Measurements from ENCODE around the gene KCTD17. TPM values are rescaled to one million over a fixed set of nuclear protein-coding genes. Genes with fewer than 3 reads are reported as not detected.

KCTD17 gene
- total and polyA plus RNA-seq, 2 of the 4 experiments (the other 2 are of a cell fraction), result 28.3 to 37.3 TPM

- no peaks in the 10 kb centered on the region for H3K4me1 ChIP-seq (ENCODE audit: control insufficient read depth, insufficient read depth, low read length)
- DNase-seq, result no peak
- POLR2A ChIA-PET (ENCODE audit: unreplicated experiment), result no interaction called here
- no peak overlapping the region for H3K4ac ChIP-seq (ENCODE audit: low read depth, low read length)
- H3K4me2 ChIP-seq (ENCODE audit: low read depth, low read length), result no peak overlapping the region
- H3K14ac ChIP-seq (replicated peaks; ENCODE audit: low read depth, low read length), result no peak overlapping the region
- no peak overlapping the region for H2AFZ ChIP-seq (replicated peaks; ENCODE audit: low read length, poor library complexity)
- no peak overlapping the region for H2BK120ac ChIP-seq (ENCODE audit: low read depth, low read length)
- H4K91ac ChIP-seq (ENCODE audit: insufficient read depth, low read depth, low read length), result no peak overlapping the region
- ATAC-seq (ENCODE audit: low read depth), result no peak
- no peak overlapping the region for H3K9ac ChIP-seq (ENCODE audit: low read depth, low read length)
- H3K4me3 ChIP-seq (ENCODE audit: insufficient read depth, low read depth, low read length), result no peak overlapping the region
- no peak overlapping the region for H2AK5ac ChIP-seq (ENCODE audit: low read depth, low read length)
- H4K5ac ChIP-seq (ENCODE audit: low read depth, low read length), result no peak overlapping the region
- no peak overlapping the region for H2BK15ac ChIP-seq (ENCODE audit: low read depth, low read length)
- no peaks in the 10 kb centered on the region for H4K20me1 ChIP-seq (ENCODE audit: insufficient read depth, low read length)
- dilution Hi-C loops (cut with HindIII; ENCODE audit: low sequenced_read_pairs, unreplicated experiment), result no loop called here
- no peak overlapping the region for H3K18ac ChIP-seq (ENCODE audit: low read depth, low read length)
- TF ChIP-seq FOS (IDR thresholded peaks at IDR 0.05; ENCODE audit: low read depth, low read length) (no peak), POLR2A (IDR thresholded peaks at IDR 0.05; ENCODE audit: low read depth, low read length) (no peak), RFX5 (IDR thresholded peaks at IDR 0.05; ENCODE audit: low read depth, low read length) (no peak), CEBPB (IDR thresholded peaks at IDR 0.05; ENCODE audit: low read depth, low read length) (no peak), MAZ (IDR thresholded peaks at IDR 0.05; ENCODE audit: borderline replicate concordance, low read depth, low read length) (no peak), NFE2L2 (IDR thresholded peaks at IDR 0.05; ENCODE audit: low read depth, low read length) (no peak)
- no peak overlapping the region for H3K56ac ChIP-seq (ENCODE audit: extremely low read depth, insufficient read depth, low read length)
- H3K27ac ChIP-seq (ENCODE audit: insufficient read depth, low read length), result no peak overlapping the region
- BruUV-seq (replicated peaks), result no TSS peak
- H3K36me3 ChIP-seq (ENCODE audit: control insufficient read depth, insufficient read depth, low read length), result peaks cover 4% of the 10 kb centered on the region
- CTCF ChIA-PET, result no interaction called here
- no peak overlapping the region for H2AK9ac ChIP-seq (replicated peaks; ENCODE audit: low read depth, low read length, poor library complexity)
- 85% methylated on average over 5 of the region's 11 CpGs; no CpG with 5 or more reads in 1 of the 2 experiments for WGBS, 2 experiments (ENCODE audit: extremely low coverage in 2 of 2, insufficient read length in 1 of 2)
- H3K9me1 ChIP-seq (ENCODE audit: insufficient read depth, low read length), result no peaks in the 10 kb centered on the region
- in situ Hi-C loops (cut with MboI; ENCODE audit: low sequenced_read_pairs), result no loop called here
- H2BK5ac ChIP-seq (ENCODE audit: low read depth, low read length, poor library complexity, severe bottlenecking), result no peak overlapping the region
- no peaks in the 10 kb centered on the region for H3K79me1 ChIP-seq (ENCODE audit: low read depth in 1 of 2, low read length in 2 of 2)
- no peak overlapping the region for H3K23ac ChIP-seq (ENCODE audit: low read depth, low read length)
- intact Hi-C loops (cut with micrococcal nuclease), result no loop called here
- H4K8ac ChIP-seq (ENCODE audit: low read depth in 2 of 2, low read length in 2 of 2), result no peak overlapping the region
- no peaks in the 10 kb centered on the region for H3K9me3 ChIP-seq (ENCODE audit: control insufficient read depth, insufficient read depth, low read length)
- peaks cover 14% of the 10 kb centered on the region; the same call in 1 of the 2 replicates for H3K27me3 ChIP-seq (ENCODE audit: control insufficient read depth, insufficient read depth, low read length)
- no peak overlapping the region for H2BK20ac ChIP-seq (ENCODE audit: low read depth, low read length)
These were observed 13.0 kb downstream of the KCTD17 start for GRCh38 chr22:37064553-37064952.

Measured in IMR-90 (cell line).